Pancreas (tissue), 10 donors: ENCODE data around the gene YBX2. TPM values are rescaled to one million over a fixed set of nuclear protein-coding genes. Genes with fewer than 3 reads are reported as not detected.

ENCODE experiments used
- ATAC-seq, 4 donors: fragments of 200-7000 bp; cut with Tn5 transposase; one replicate each; pipeline versions ENCODE4 v1.8.0 to v1.9.1; 2020; ENCODE audit warnings: mild to moderate bottlenecking in 4 of 4, moderate library complexity in 4 of 4
- DNase-seq, 6 donors: peaks; one replicate each; pipeline ENCODE4 v3.0.0-alpha.2; 2020
- FAIRE-seq: peaks from 2 replicates; lab custom pipeline; 2012; peaks lifted over from hg19 to GRCh38; lab: Jason Lieb, UNC
- H3K27ac ChIP-seq, 4 donors: fragments of 200-600 bp; sonication (generic); 1 replicate in 3 of 4; 2 replicates in 1 of 4; pipeline versions ENCODE4 v1.5.0 to v1.8.0; 2020
- H3K27me3 ChIP-seq, 4 donors: fragments of 200-600 bp; one replicate each; pipeline ENCODE4 v1.8.0; 2021
- H3K36me3 ChIP-seq, 3 donors: fragments of 200-600 bp; sonication (generic) in 1 of 3; one replicate each; pipeline versions ENCODE4 v1.5.0 to v1.8.0; 2020 to 2021
- H3K4me1 ChIP-seq, 3 donors: fragments of 200-600 bp; one replicate each; pipeline ENCODE4 v1.8.0; 2021
- H3K4me3 ChIP-seq, 4 donors: fragments of 200-600 bp; sonication (generic) in 2 of 4; one replicate each; pipeline versions ENCODE4 v1.5.0 to v1.8.0; 2020 to 2021
- H3K9me3 ChIP-seq, 4 donors: fragments of 200-600 bp; one replicate each; pipeline ENCODE4 v1.8.0; 2021
- WGBS, 2 donors: extraction: QIAGEN DNeasy Blood & Tissue Kit; methylation state at CpG; one replicate each; pipeline ENCODE4 v1.1.7; 2013; 5-methylcytosine and 5-hydroxymethylcytosine counted together
- intact Hi-C, 3 donors: fragments of 100-400 bp; cut with DNase I; formaldehyde crosslinking; loops; one replicate each; pipeline versions ENCODE4 v1.11.1 to v1.14.2; 2022
- polyA plus RNA-seq, 2 donors: library from polyadenylated mRNA; stranded (reverse); fragments of 200-250 nt; gene quantifications; one replicate each; pipeline ENCODE4 v1.2.3, GENCODE V29; 2013
- total RNA-seq, 6 donors: library from RNA; stranded (reverse); fragmentation: NEBNext Ultra II Directional in 4 of 6; extraction: Animal tissue kit (Norgen Biotek cat#: 25700) in 4 of 6; gene quantifications; one replicate each; pipeline versions ENCODE4 v1.2.1 to v1.2.4, GENCODE V29; 2021 to 2023
- TF ChIP-seq, protein P1 (sequence below), 4 donors: fragments of 200-600 bp; sonication (generic) in 3 of 4; IDR thresholded peaks; one replicate each; pipeline versions ENCODE4 v1.5.0 to v1.8.0; 2021; ENCODE audit warnings: antibody characterized with exemption in 4 of 4
- donor health status: healthy with polysubstance abuse.
- donor health status: DM: no; HTN: no; CAD: no; lungs with moderate emphysema.
- donor health status: DM: no; HTN: no; CAD: no.
- donor health status: control.
- donor health status: control.
- donor health status: Bipolar disorder and iron deficiency.
- donor health status: DM: yes; HTN: yes; CAD: no.
- donor health status: DM: no; HTN: no; CAD: no.
- donor health status: DM: no; HTN: no; CAD: no.
- donor health status: DM: yes; HTN: yes; CAD: no.

Gene YBX2
- total and polyA plus RNA-seq, 8 donors, result 0.12 to 1.2 (median 0.41) TPM

DNA sequence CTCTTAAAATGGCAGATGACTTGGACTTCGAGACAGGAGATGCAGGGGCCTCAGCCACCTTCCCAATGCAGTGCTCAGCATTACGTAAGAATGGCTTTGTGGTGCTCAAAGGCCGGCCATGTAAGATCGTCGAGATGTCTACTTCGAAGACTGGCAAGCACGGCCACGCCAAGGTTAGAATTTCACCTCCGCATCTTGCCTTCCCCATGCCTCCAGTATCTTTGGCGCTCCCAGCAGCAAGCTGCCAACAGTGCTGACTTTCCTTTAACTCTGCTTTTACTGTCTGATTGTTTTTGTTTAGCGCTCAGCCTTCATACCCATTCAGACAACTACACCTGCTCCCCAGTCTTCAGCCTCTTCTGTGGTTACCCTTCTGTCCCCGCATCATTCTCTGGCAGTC, 15.2 kb upstream of the YBX2 start:
- intact Hi-C loops, result loop anchor here in 1 of 3 donors (10.0 kb wide), 1 partner anchor 45 kb away; the partner anchor contains the start of gene CLDN7
- Histone ChIP-seq H3K4me3 (peak overlapping the region in 2 of 4 donors; percentile 84 to 96), H3K27ac (no peak overlapping the region), H3K9me3 (no peaks in the 10 kb centered on the region), H3K27me3 (no peaks in the 10 kb centered on the region), H3K4me1 (peaks cover 22 to 34% (median 24%) of the 10 kb centered on the region in 3 donors), H3K36me3 (peaks cover 8 to 42% (median 32%) of the 10 kb centered on the region in 3 donors)
- WGBS, 2 donors, result 64 to 74% methylated on average over 12 of the region's 12 CpGs
- TF ChIP-seq, protein P1, sequence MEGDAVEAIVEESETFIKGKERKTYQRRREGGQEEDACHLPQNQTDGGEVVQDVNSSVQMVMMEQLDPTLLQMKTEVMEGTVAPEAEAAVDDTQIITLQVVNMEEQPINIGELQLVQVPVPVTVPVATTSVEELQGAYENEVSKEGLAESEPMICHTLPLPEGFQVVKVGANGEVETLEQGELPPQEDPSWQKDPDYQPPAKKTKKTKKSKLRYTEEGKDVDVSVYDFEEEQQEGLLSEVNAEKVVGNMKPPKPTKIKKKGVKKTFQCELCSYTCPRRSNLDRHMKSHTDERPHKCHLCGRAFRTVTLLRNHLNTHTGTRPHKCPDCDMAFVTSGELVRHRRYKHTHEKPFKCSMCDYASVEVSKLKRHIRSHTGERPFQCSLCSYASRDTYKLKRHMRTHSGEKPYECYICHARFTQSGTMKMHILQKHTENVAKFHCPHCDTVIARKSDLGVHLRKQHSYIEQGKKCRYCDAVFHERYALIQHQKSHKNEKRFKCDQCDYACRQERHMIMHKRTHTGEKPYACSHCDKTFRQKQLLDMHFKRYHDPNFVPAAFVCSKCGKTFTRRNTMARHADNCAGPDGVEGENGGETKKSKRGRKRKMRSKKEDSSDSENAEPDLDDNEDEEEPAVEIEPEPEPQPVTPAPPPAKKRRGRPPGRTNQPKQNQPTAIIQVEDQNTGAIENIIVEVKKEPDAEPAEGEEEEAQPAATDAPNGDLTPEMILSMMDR (IDR thresholded peaks at IDR 0.05), result no peak
- DNase-seq (peak in 2 of 6 donors; percentile 20 to 28), FAIRE-seq (no peak), ATAC-seq (no peak)

DNA sequence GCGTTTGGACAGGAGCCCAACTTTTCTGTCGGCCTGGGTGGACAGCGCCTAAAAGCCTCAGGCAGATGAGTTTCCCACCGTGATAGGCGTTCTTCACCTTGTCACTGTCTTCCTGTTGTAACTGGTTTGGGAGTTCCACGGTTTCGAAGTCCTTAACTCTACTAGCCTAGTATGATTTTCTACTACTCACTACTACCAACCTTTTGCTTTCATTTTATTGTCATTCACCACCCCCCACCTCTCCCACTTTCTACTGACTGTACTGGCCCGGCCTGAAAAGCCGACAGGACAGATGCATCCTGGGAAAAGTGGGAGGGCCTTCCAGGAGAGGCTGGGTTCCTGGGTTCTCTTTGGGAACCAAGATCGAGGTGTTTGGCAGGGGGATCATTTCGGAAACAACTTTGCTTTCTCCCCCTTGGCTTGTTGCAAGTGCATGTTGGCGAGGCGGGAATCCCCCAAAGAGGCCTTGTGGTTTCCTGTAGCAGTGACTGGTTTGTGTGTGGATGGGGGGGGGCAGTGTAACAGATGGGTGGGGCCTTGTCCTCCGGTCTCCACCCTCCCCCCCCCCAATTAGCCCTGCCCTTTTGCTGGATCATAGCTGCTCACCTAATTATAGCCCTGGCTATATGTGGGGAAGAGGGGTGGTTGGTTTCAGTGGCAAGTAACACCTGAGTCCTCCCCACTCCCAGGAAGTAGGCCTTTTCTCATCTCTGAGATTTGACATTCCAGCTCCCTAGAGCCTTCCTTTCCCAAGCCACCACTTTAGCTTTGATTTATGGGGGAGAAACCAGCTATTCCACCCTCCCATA, 14.4 kb upstream of the YBX2 start:
- peaks cover 17 to 26% (median 17%) of the 10 kb centered on the region in 3 donors for H3K4me1 ChIP-seq
- TF ChIP-seq, protein P1 (IDR thresholded peaks at IDR 0.05), result no peak
- ATAC-seq (peak; percentile 37 to 54 (median 48)), FAIRE-seq (peak; percentile 32), DNase-seq (peak in 5 of 6 donors; percentile 74 to 85 (median 82))
- peaks cover 8 to 40% (median 30%) of the 10 kb centered on the region in 3 donors for H3K36me3 ChIP-seq
- H3K27me3 ChIP-seq, result no peaks in the 10 kb centered on the region
- 0 to 2% methylated on average over 13 to 14 of the region's 14 CpGs for WGBS, 2 donors
- peak overlapping the region; percentile 79 to 96 (median 88) for H3K4me3 ChIP-seq
- peak overlapping the region; percentile 95 to 97 (median 96) for H3K27ac ChIP-seq
- intact Hi-C loops, result no loop called here
- H3K9me3 ChIP-seq, result no peaks in the 10 kb centered on the region

DNA sequence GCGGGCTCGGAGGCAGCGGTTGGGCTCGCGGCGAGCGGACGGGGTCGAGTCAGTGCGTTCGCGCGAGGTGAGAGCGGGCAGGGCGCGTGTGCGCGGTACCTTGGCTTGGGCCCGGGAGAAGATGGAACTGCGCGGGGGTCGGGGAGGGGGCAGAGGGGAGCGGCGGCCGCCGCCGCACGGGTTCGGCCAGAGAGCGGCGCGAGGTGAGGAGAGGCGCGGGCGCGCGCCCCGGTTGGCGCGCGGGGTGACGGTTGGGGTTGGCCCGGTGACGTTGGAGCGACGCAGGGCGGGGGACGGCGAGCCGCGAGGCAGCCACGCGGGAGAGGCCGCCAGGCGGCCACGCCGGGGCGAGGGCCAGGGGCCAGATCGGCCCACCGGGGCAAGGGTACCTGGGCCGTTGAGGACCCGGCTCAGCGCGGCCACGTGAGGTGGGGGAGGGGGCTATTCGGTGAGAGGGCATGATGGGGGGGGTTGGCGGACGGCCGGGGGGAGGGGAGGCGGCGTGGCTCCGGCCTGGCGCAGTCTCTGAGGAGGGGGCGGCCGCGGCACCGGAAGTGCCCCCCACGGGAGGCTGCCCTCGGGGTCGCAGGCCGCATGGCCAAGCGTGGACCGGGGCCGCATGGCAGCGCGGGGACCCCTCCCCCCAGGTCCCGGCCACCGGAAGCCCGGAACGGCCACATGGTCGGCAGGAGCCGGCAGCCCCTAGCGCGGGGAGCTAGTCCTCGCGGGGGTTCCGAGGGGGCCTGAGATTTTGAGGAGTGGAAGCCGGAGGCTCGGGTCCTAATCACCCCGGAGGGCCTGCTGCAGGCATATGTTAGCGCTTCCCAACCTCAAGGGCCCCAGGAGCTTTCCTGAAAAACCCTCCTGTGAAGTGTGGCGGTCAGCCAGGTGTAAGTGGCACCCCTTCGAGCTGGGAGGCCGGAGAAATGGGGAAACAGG, 13.5 kb upstream of the YBX2 start:
- Histone ChIP-seq H3K4me1 (peaks cover 15 to 19% (median 17%) of the 10 kb centered on the region in 3 donors), H3K4me3 (peak overlapping the region; percentile 79 to 96 (median 88)), H3K27ac (peak overlapping the region; percentile 95 to 97 (median 96)), H3K36me3 (peaks cover 8 to 34% (median 21%) of the 10 kb centered on the region in 3 donors), H3K27me3 (no peaks in the 10 kb centered on the region), H3K9me3 (no peaks in the 10 kb centered on the region)
- ATAC-seq (peak in 3 of 4 donors; percentile 2 to 46 (median 25)), FAIRE-seq (no peak), DNase-seq (peak; percentile 51 to 88 (median 73))
- 0 to 1% methylated on average over 70 to 104 of the region's 104 CpGs for WGBS, 2 donors
- TF ChIP-seq, protein P1 (IDR thresholded peaks at IDR 0.05), result no peak
- intact Hi-C loops, result no loop called here

DNA sequence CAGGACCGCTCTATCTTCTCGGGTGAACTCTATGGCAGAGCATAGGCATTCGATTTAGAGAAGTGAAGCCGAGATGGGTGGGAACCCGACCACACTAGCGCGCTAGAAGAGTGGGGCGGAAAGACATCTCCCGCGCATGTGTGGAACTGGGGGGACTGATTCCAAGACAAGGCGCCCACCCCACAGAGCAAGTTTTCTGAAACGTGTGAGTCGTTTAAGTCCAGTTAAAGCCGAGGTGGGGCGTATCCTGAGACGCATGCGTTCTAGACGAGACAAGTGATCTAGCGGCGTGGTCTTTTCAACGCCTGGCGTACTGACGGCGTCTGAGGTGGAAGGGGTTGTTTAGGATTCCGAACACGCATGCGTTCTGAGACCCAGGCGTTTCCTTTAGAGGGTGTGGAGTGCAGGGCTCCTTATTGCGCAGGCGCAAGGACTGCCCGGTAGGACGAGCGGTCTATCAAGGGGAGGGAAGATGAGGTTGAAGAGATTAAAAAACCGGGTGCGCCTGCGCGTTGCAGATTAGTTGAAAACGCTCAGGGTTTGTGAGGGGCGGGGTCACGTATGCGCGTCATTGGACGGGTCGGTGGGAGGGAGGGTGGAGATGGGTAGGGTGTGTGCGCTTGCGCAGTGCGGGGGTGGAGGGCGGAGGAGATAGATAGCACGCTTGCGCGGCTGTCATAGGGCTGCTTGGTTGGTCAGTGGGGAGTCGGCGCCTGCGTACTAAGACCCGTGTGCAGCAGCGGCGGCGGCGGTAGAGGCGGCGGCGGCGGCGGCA, 12.7 kb upstream of the YBX2 start, which contains the start of gene EIF5A:
Gene EIF5A (plus strand): TSS at position 718 of the 775 bp plus-strand sequence. CDS start 2,008 bp downstream, outside the sequence.
- ATAC-seq (peak; percentile 86 to 93 (median 86)), FAIRE-seq (peak; percentile 96), DNase-seq (peak; percentile 100)
- no peaks in the 10 kb centered on the region for H3K9me3 ChIP-seq
- H3K27me3 ChIP-seq, result no peaks in the 10 kb centered on the region
- intact Hi-C loops, result no loop called here
- WGBS, 2 donors, result 0 to 1% methylated on average over 54 to 64 of the region's 64 CpGs
- H3K4me1 ChIP-seq, result peaks cover 10 to 17% (median 17%) of the 10 kb centered on the region in 3 donors
- H3K4me3 ChIP-seq, result peak within 1 kb of the TSS; percentile 79 to 96 (median 88)
- peak within 1 kb of the TSS; percentile 95 to 97 (median 96) for H3K27ac ChIP-seq
- H3K36me3 ChIP-seq, result peaks cover 8 to 26% (median 13%) of the 10 kb centered on the region in 3 donors
- TF ChIP-seq, protein P1 (IDR thresholded peaks at IDR 0.05), result no peak
